Measurements from ENCODE around the gene DROSHA. TPM values are rescaled to one million over a fixed set of nuclear protein-coding genes. Genes with fewer than 3 reads are reported as not detected.

DROSHA gene
- polyA plus RNA-seq, 2 of the 4 experiments (the other 2 are of a cell fraction): 49.1 to 105 TPM

DNA sequence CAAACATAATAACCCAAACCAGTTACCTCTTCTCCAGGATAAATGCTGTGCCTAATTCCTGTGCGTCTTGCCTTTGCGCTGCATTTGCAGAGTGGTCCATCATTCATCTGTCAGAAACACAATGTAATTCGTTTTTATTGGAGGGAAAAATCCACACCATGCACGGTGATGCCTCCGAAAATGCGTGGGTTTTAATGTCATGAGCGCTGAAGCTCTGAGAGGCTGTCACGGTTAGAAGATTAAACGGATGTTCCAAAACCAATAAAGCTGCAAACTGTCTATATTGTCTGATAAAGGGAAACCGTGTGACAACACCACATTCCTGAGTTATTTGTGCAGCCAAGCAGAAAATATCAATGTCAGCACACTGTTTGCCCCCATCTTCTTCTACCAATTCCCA lies 27.4 kb downstream of the DROSHA start:
- Histone ChIP-seq H3K4me1 (no peaks in the 10 kb centered on the region), H3K27ac (no peak overlapping the region), H3K9me3 (no peaks in the 10 kb centered on the region), H3K4me2 (no peak overlapping the region), H3K4me3 (no peak overlapping the region)
- no peak for FAIRE-seq
- DNase-seq (ENCODE audit: low read depth in 1 of 2, low spot score in 1 of 2): no peak
- ChIA-PET CTCF (no interaction called here), POLR2A (no interaction called here)
- WGBS (ENCODE audit: missing lambda C conversion rate): 87% methylated on average over 10 of the region's 10 CpGs
- no peak for ATAC-seq
- TF ChIP-seq ZC3H11A (IDR thresholded peaks at IDR 0.05) (no peak), RARB (CRISPR knock-in tag; IDR thresholded peaks at IDR 0.05) (no peak), REST (IDR thresholded peaks at IDR 0.05) (no peak), HOXA7 (CRISPR knock-in tag; IDR thresholded peaks at IDR 0.05) (no peak), POLR2A (IDR thresholded peaks at IDR 0.05; ENCODE audit: low read length) (no peak), NFE2L2 (conservative IDR thresholded peaks at IDR 0.05; ENCODE audit: low read length) (no peak), RCOR1 (IDR thresholded peaks at IDR 0.05; ENCODE audit: low read depth, low read length) (no peak), JUN (IDR thresholded peaks at IDR 0.05) (no peak), TFCP2L1 (CRISPR knock-in tag; IDR thresholded peaks at IDR 0.05) (no peak)
- TF ChIP-seq, protein P1, sequence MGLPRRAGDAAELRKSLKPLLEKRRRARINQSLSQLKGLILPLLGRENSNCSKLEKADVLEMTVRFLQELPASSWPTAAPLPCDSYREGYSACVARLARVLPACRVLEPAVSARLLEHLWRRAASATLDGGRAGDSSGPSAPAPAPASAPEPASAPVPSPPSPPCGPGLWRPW (IDR thresholded peaks at IDR 0.05): no peak
- TF ChIP-seq, protein P2, sequence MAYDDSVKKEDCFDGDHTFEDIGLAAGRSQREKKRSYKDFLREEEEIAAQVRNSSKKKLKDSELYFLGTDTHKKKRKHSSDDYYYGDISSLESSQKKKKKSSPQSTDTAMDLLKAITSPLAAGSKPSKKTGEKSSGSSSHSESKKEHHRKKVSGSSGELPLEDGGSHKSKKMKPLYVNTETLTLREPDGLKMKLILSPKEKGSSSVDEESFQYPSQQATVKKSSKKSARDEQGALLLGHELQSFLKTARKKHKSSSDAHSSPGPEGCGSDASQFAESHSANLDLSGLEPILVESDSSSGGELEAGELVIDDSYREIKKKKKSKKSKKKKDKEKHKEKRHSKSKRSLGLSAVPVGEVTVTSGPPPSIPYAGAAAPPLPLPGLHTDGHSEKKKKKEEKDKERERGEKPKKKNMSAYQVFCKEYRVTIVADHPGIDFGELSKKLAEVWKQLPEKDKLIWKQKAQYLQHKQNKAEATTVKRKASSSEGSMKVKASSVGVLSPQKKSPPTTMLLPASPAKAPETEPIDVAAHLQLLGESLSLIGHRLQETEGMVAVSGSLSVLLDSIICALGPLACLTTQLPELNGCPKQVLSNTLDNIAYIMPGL (CRISPR knock-in tag; IDR thresholded peaks at IDR 0.05; ENCODE audit: borderline replicate concordance): no peak

DNA sequence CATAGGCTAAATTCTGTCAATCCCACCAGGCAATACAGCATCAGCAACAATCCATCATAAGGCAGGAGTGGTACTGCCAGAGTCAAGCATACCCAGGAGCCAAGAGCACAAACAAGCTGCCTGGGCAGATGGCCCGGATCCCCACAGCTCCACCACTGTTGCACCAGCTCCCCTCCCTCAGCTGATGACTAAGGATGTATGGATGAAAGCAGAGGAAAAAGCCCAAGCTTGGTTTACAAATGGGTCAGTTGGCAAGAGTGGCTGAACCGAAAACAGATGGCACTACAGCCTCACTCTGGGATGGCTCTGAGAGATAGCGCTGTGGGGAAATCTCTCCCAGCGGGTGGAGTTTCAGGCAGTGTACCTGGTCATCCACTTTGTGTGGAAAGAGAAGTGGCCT lies 29.4 kb downstream of the DROSHA start:
- ChIA-PET POLR2A (no interaction called here), CTCF (interaction anchor here (1.0 kb wide), 1 partner anchor 19 kb away, joined by 3 read pairs; no protein-coding TSS in a partner anchor)
- Histone ChIP-seq H3K9me3 (no peaks in the 10 kb centered on the region), H3K4me1 (no peaks in the 10 kb centered on the region), H3K4me2 (no peak overlapping the region), H3K4me3 (no peak overlapping the region), H3K27ac (no peak overlapping the region)
- TF ChIP-seq, protein P3, sequence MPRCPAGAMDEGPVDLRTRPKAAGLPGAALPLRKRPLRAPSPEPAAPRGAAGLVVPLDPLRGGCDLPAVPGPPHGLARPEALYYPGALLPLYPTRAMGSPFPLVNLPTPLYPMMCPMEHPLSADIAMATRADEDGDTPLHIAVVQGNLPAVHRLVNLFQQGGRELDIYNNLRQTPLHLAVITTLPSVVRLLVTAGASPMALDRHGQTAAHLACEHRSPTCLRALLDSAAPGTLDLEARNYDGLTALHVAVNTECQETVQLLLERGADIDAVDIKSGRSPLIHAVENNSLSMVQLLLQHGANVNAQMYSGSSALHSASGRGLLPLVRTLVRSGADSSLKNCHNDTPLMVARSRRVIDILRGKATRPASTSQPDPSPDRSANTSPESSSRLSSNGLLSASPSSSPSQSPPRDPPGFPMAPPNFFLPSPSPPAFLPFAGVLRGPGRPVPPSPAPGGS (IDR thresholded peaks at IDR 0.05): no peak
- TF ChIP-seq SMC3 (IDR thresholded peaks at IDR 0.05): no peak
- TF ChIP-seq REST (IDR thresholded peaks at IDR 0.05): no peak
- ATAC-seq (no peak), FAIRE-seq (no peak), DNase-seq (ENCODE audit: low read depth in 1 of 2, low spot score in 1 of 2) (no peak)
- WGBS (ENCODE audit: missing lambda C conversion rate): 92% methylated on average over 4 of the region's 4 CpGs

Data from A549 (cell line).